Ramos (cell line): ENCODE results near the gene MAT2B.

Source experiments
- in situ Hi-C: fragments of 300-500 bp; cut with MboI; formaldehyde crosslinking; loops from one replicate; pipeline ENCODE4 v1.14.3; 2022; ENCODE audit warnings: low sequenced_read_pairs; ENCODE audit not compliant: unreplicated experiment

Gene MAT2B

GRCh38 chr5:163505368-163506094 lies at the start of gene MAT2B:
TSS of gene MAT2B (plus strand) at chr5:163505619. CDS start at chr5:163505687, 68 bp downstream.
- in situ Hi-C loops, result no loop called here

GRCh38 chr5:163456029-163456589 lies 49.3 kb upstream of the MAT2B start:
- in situ Hi-C loops, result no loop called here

- in situ Hi-C loops, result no loop called here
Measured at GRCh38 chr5:163456840-163457239, 48.6 kb upstream of the MAT2B start.

- in situ Hi-C loops, result no loop called here
Measured at GRCh38 chr5:163458778-163459385, 46.5 kb upstream of the MAT2B start.

GRCh38 chr5:163459462-163459818 lies 46.0 kb upstream of the MAT2B start:
- in situ Hi-C loops, result no loop called here

- in situ Hi-C loops, result no loop called here
Measured at GRCh38 chr5:163459819-163460561, 45.4 kb upstream of the MAT2B start, which contains the start of gene NUDCD2. TSS of gene NUDCD2 (minus strand) at chr5:163460102. CDS start at chr5:163460050, 52 bp downstream.

GRCh38 chr5:163460562-163461171 lies 44.8 kb upstream of the MAT2B start, which contains the start of gene HMMR:
TSS of gene HMMR (plus strand) at chr5:163460632. CDS start at chr5:163460693, 61 bp downstream.
- in situ Hi-C loops, result no loop called here

- in situ Hi-C loops, result no loop called here
Measured at GRCh38 chr5:163463063-163463435, 42.4 kb upstream of the MAT2B start.

- in situ Hi-C loops, result no loop called here
Measured at GRCh38 chr5:163467682-163468081, 37.7 kb upstream of the MAT2B start.

GRCh38 chr5:163473635-163474243 lies 31.7 kb upstream of the MAT2B start:
- in situ Hi-C loops, result no loop called here

GRCh38 chr5:163475411-163475810 lies 30.0 kb upstream of the MAT2B start:
- in situ Hi-C loops, result no loop called here

- in situ Hi-C loops, result no loop called here
Measured at GRCh38 chr5:163478126-163478981, 27.1 kb upstream of the MAT2B start.

GRCh38 chr5:163478982-163479271 lies 26.5 kb upstream of the MAT2B start:
- in situ Hi-C loops, result no loop called here

- in situ Hi-C loops, result no loop called here
Measured at GRCh38 chr5:163489055-163489744, 16.2 kb upstream of the MAT2B start.

GRCh38 chr5:163489745-163490075 lies 15.7 kb upstream of the MAT2B start:
- in situ Hi-C loops, result no loop called here

- in situ Hi-C loops, result no loop called here
Measured at GRCh38 chr5:163496286-163496685, 9.1 kb upstream of the MAT2B start.

- in situ Hi-C loops, result no loop called here
Measured at GRCh38 chr5:163497315-163497714, 8.1 kb upstream of the MAT2B start.

GRCh38 chr5:163498886-163499285 lies 6.5 kb upstream of the MAT2B start:
- in situ Hi-C loops, result no loop called here

- in situ Hi-C loops, result no loop called here
Measured at GRCh38 chr5:163502521-163502920, 2.9 kb upstream of the MAT2B start.
